B cell (primary cell): Measurements from ENCODE around the gene CYP4A11. TPM values are rescaled to one million over a fixed set of nuclear protein-coding genes. Genes with fewer than 3 reads are reported as not detected.

Experiments
- polyA plus RNA-seq: library from polyadenylated mRNA; depleted of rRNA; stranded (reverse); fragments of >200 nt; gene quantifications from 2 replicates; pipeline ENCODE4 v1.2.3, GENCODE V29; 2012
- small RNA-seq: library from RNA; depleted of rRNA; stranded (forward); fragments of <200 nt; gene quantifications from one replicate; pipeline ENCODE3, GENCODE V24; 2012; ENCODE audit warnings: low replicate concordance, low read depth; ENCODE audit not compliant: insufficient read length
- total RNA-seq, 2 donors: library from RNA; stranded (reverse); fragments of 120-200 nt in 1 of 2; gene quantifications; 1 replicate in 1 of 2; 2 replicates in 1 of 2; pipeline versions ENCODE4 v1.2.3 to v1.2.4, GENCODE V29; 2013 to 2022

The CYP4A11 gene
- total and polyA plus RNA-seq, 2 donors (not counting 1 experiment from before 2014, with no cell fraction given), result not detected

Small RNA genes within 50 kb of the gene (small RNA-seq; reads per million reads assigned to genes)
- gene CYP4A26P, result not detected

Other genes with a start within 250 kb of the CYP4A11 start
- gene EFCAB14, start 222.4 kb downstream of the CYP4A11 start, total RNA-seq, result 90.0 and 98.8 TPM in 2 replicates
- gene EFCAB14, start 222.4 kb downstream of the CYP4A11 start, polyA plus RNA-seq, result 20.3 and 22.8 TPM in 2 replicates
- not detected in 2 replicates for gene CYP4B1, start 142.4 kb downstream of the CYP4A11 start, total RNA-seq
- gene CYP4B1, start 142.4 kb downstream of the CYP4A11 start, polyA plus RNA-seq, result not detected in 2 replicates
- not detected in 2 replicates for gene CYP4X1, start 82.2 kb upstream of the CYP4A11 start, total RNA-seq
- gene CYP4X1, start 82.2 kb upstream of the CYP4A11 start, polyA plus RNA-seq, result not detected in 2 replicates
- gene CYP4Z1, start 125.8 kb upstream of the CYP4A11 start, total RNA-seq, result not detected in 2 replicates
- gene CYP4Z1, start 125.8 kb upstream of the CYP4A11 start, polyA plus RNA-seq, result not detected in 2 replicates
- gene CYP4A22, start 196.0 kb upstream of the CYP4A11 start, total RNA-seq, result not detected in 2 replicates
- not detected in 2 replicates for gene CYP4A22, start 196.0 kb upstream of the CYP4A11 start, polyA plus RNA-seq
- not detected in 2 replicates for gene PDZK1IP1, start 248.6 kb upstream of the CYP4A11 start, total RNA-seq
- gene PDZK1IP1, start 248.6 kb upstream of the CYP4A11 start, polyA plus RNA-seq, result 0.21 and 1.3 TPM in 2 replicates